Measurements from ENCODE around the gene CHCHD2.
"Not testable (repeated sequence)": the region's sequence is repeated elsewhere in the genome, so short reads cannot be mapped to it uniquely, and the experiment has no call there.

Gene CHCHD2

DNA sequence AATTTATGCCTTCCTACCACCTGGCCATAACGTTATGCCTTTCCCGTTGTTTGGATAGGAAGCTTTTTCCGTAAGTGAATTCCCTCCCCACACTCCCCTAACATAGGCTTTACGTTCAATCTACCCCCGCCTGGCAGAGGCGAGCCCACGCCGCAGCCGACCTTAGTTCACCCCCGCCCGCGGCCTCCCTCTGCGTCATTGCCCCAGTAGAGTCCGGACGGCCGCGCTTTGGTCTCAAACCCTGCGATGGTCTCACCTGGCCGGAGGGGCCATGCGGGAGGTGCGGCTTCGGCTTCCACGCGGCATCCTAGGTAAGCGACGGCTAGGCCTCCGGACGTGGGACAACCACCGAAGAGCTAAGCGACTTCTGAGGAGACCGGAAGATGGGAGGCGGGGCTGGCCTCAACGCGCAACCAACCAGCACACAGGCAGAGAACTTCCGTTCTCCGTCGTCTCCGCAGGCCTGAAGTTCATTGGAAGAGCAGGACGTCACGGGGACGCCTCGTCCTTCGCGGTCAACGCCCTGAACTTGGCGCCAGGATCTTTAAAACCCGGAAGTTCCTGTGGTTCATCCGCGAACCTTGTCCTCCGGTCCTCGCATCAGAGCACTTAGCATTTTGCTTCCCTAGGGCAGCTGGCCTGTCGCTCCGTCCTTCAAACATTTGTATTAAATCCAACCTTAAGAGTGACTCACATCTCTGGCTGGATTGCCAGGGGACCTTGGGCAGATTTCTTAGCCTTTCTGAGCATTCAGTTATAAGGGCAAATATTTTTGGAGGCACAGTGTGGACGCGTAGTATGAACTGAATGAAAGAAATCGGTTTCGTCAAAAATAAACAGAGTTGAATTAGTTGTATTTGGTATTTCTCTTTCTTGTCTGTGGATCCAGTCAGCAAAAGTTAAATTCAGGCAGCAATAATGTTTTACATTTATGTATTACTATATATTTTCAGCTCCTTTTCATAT, at the start of gene CHCHD2:
Gene CHCHD2 (minus strand): TSS at position 369 of the 966 bp plus-strand sequence. CDS start 63 bp downstream, at position 306.
- DNase-seq: peak; percentile 99

DNA sequence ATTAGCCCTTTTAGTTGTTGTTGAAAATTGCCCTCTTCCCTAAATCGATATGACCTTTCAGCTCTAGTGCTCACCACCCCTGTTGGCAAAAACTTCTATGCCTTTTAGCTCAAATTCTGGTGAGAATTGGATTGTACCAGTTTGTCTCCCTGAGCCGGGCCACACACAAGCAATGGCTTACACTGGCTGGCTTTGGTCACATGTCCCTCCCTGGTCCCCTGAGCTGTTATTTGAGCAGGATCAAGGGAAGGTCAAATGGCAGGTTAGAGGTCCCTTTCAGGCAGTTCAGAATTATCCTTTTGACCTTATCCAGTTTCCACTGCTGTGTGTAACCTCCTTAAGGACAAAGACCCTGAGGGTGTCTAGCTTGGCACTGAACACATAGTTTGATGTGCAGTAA, 24.8 kb upstream of the CHCHD2 start:
- not testable (repeated sequence) for DNase-seq

- no peak for DNase-seq
Observed at GRCh38 chr7:56127241-56127975, 21.1 kb upstream of the CHCHD2 start.

DNA sequence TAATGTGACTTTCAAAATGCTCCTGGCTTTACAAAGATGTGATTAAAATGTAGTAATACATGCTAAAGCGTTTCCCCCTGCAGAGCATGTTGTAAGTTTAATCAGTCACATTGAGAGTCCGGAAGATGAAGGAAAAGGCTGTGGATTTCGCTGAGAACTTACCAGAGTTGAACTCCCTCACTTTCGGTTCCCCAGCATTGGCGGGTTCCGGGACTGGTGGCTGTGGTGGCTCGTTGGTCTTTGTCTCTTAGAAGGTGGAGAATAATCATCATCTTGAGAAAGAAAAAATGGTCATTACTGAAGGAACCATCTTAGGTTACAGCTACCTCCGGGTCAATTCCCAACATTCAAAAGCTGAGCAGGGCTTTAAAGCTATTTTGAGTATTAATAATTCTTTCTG, 19.6 kb upstream of the CHCHD2 start:
- no peak for DNase-seq

- DNase-seq: no peak
Observed at GRCh38 chr7:56124981-56125380, 18.7 kb upstream of the CHCHD2 start.

DNA sequence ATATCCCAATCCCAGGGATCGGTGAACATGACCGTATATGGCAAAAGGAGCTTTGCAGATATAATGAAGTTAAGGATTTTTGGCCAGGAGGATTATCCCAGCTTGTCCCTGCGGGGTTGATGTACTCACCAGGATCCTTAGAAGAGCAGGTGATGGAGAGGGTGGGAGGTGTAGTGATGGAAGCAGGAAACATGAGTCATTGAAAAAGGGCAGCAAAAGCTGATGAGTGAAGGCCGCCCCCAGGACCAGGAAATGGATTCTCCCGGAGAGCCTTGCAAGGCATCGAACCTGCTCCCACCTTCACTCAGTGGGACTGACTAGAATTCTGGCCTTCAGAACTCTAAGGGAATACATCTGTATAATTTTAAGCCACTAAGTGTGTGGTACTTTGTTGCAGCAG, 15.2 kb upstream of the CHCHD2 start:
- no peak for DNase-seq

GRCh38 chr7:56115852-56116538, 9.7 kb upstream of the CHCHD2 start, which contains the start of gene NUPR2:
Gene NUPR2 (minus strand): TSS chr7:56116417. CDS start chr7:56116314, 103 bp downstream.
- DNase-seq: no peak

DNA sequence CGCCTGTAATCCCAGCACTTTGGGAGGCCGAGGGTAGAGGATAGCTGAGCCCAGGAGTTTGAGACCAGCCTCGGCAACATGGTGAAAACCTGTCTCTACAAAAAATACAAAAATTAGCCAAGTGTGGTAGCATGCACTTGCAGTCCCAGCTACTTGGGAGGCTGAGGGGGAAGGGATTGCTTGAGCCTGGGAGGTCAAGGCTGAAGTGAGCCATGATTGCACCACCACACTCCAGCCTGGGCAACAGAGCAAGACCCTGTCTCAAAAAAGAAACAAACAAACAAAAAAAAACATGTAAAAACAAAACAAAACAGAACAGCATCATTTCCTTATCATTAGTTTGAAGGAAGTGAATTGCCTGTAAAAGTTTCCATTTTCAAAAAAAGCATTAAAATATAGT, 6.0 kb upstream of the CHCHD2 start:
- DNase-seq: not testable (repeated sequence)

- DNase-seq: no peak
Observed at GRCh38 chr7:56110611-56111010, 4.3 kb upstream of the CHCHD2 start.

DNA sequence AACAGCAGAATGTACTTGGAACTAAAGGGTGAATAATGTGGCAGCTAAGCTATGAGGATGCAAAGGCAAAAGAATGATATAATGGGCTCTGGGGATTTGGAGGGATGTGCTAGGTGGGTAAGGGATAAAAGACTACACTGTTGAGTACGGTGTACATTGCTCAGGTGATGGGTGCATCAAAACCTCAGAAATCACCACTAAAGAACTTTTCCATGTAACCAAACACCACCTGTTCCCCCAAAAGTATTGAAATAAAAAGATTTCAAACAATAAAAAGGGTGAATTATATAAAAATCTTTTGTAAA, 1.6 kb upstream of the CHCHD2 start:
- DNase-seq: no peak

DNA sequence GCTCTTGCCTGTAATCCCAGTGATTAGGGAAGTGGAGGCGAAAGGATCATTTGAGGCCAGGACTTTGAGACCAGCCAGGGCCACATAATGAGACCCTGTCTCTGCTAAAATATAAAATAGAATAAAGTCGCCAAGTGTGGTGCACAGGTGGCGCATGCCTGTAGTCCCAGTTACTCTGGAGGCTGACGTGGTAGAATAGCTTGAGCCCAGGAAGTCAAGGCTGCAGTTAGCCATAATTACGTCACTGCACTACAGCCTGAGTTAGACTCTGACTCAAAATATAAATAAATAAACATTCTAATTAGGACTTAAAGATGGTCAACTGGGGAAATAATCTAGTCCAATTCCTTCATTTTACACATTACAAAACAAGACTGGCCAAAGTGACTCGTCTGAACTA, 768 bp downstream of the CHCHD2 start:
- DNase-seq: no peak

DNA sequence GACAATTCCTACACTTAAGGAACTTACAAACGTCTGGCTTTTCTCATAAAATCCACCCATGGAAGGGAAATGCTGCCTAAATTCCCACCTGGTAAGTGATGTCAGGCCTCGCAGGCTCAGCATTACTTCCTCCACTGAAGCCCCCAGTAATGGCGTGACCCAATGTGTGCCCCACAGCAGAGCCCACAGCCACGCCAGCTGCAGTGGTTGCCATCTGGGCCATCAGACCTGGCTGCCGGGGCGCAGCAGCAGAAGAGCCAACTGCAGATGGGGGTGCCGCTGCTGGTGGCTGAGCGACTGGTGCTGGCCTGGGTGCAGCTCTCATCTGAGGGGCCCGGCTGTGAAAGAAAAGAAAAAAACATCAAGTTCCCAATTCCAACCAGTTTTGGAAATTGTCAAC, 2.1 kb downstream of the CHCHD2 start:
- not testable (repeated sequence) for DNase-seq

GRCh38 chr7:56099653-56100052, 6.6 kb downstream of the CHCHD2 start:
- no peak for DNase-seq

DNA sequence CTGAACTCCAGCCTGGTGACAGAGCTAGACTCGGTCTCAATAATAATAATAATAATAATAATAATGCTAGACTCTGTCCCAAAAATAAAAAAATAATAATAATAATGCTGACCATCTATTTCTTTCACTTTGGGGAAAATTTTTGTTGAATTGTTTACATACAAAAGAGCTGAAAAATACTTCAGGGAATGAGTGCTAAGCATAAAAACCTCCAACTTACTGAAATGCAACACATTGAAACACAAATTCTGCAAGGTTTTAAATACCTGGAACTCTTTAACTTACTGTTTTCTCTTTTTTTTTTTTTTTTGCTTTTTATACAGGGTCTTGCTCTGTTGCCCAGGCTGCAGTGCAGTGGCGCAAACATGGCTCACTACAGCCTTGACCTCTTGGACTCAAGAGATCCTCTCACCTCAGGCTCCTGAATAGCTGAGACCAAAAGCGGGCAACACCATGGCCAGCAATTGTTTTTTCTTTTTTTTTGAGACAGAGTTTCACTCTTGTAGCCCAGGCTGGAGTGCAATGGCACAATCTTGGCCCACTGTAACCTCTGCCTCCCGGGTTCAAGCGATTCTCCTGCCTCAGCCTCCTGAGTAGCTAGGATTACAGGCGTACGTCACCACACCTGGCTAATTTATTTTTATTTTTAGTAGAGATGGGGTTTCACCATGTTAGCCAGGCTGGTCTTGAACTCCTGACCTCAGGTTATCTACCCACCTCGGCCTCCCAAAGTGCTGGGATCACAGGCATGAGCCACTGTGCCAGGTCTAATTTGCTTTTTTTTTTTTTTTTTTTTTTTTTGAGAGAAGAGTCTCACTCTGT, 7.9 kb downstream of the CHCHD2 start:
- not testable (repeated sequence) for DNase-seq

DNA sequence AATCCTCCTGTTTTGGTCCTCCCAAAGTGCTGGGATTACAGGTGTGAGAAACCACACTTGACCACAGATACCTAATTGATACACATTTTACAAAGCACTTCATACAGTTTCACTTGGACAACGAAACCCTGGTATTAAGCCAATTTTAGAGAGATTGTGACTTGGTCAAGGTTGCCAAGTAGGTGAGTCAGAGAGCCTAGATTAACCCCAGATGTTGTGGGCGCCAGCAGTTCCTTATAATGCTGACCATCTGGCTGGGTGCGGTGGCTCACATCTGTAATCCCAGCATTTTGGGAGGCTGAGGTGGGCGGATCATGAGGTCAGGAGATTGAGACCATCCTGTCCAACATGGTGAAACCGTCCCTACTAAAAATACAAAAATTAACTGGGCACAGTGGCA, 8.6 kb downstream of the CHCHD2 start:
- no peak for DNase-seq

DNA sequence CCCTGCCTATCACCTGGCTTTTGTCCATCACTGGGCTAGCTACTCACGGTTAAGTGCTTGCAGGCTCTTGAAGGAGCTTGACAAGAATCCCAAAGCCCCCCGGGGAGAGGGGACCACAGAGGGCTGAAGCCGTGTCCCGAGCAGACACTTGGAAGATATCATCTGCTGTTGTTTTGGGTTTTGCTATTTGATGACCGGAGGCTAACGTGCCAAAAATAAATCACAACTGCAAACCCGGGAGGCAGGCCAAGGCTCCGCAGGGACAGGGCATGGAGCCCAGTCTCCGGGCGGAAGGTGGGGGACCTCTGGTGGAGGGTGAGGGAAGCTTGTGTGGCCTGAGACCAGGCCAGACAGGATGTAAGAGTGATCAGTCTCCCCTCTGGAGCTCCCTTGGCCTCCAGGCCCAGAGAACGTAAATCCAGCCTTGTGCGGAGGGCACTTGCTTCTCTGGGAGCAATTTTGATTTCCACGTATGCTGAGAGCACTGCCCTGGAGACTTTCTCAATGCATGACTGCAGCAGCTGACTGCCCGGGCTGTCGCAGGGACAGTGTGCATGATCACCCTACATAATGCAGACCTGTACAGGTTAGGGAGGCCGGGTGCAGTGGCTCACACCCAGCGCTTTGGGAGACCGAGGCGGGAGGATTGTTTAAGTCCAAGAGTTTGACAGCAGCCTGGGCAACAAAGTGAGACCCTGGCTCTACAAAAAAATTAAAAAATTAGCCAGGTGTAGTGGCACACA, 13.3 kb downstream of the CHCHD2 start, which contains the start of gene PHKG1:
Gene PHKG1 (minus strand): TSS at position 164 of the 743 bp plus-strand sequence. CDS start 4,011 bp downstream, outside the sequence.
- no peak for DNase-seq

GRCh38 chr7:56092388-56092787, 13.9 kb downstream of the CHCHD2 start:
- DNase-seq: not testable (repeated sequence)

DNA sequence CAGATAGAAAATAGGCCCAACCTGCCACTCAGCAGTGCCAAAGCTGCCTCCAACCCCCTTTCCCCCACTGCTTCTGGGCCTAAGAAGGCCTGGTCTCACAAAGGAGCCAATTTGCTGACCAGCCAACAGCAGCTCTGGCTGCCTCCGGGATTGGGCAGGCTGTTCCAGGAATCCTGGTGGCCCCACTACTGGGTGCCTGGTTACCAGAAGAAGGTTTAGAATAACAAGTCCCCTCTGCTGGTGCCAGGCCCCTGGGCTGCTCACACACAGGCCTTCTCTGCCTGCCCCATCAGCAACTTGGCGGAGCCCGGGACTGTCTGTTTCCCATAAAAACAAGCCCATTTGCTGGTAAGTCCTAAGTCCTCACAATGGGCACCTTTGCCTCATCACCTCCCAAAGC, 14.7 kb downstream of the CHCHD2 start:
- DNase-seq: no peak

- DNase-seq: no peak
Observed at GRCh38 chr7:56087445-56087844, 18.8 kb downstream of the CHCHD2 start.

DNA sequence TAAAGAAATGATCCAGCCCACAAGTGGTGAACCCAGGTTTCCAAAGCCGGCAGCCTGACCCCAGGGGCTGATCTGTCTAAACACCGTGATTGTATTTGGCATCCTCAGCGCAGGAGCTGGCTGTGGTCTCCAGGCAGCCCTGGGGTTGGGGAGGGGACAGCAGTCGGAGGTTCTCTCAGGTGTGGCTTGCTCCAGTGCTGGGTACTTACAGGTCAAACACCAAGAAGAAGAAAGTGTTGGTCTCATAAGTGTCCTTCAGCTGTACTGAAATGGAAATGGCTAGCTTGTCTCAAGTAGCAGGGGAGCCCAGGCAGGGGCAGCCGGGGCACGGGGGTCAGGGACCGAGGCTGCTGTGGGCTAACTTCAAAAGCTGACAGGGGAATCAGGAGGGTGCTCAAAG, 19.5 kb downstream of the CHCHD2 start:
- DNase-seq: no peak

- peak; percentile 89 for DNase-seq
Observed at GRCh38 chr7:56083150-56083785, 23.0 kb downstream of the CHCHD2 start.

Measured in NCI-H2171 treated with DMSO at 0.1 percent for 48 hours (cell line).